ENCODE results near the gene PLEKHG3. TPM values are rescaled to one million over a fixed set of nuclear protein-coding genes. Genes with fewer than 3 reads are reported as not detected.

Gene PLEKHG3
- total and polyA plus RNA-seq, 2 of the 4 experiments (the other 2 are of a cell fraction) = 8.2 to 8.4 TPM

DNA sequence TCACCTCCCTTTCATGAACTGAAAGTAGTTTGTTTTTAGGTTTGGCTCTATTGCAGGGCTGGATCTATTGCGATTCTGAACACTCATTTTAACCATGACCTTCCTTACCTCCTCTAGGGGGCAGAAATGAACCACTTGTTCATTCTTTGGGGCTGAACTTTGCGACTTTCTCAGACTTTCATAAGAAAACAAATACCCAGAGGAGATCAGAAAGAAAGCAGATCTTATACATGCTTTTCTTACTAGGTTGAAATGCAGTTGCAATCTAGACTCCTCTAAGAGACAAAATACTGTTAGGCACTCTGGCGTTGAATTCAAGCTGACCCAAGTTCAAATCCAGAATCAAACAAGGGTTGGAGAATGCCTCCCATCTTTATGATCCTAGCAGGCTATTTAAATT, 32.6 kb upstream of the PLEKHG3 start:
- in situ Hi-C loops (cut with MboI; ENCODE audit: low sequenced_read_pairs) (loop anchor here (5.0 kb wide), 2 partner anchors 91 to 226 kb away; no protein-coding TSS in a partner anchor), dilution Hi-C loops (cut with HindIII; ENCODE audit: low sequenced_read_pairs, unreplicated experiment) (no loop called here), intact Hi-C loops (cut with micrococcal nuclease) (loop anchor here (1.0 to 5.0 kb wide), 3 partner anchors 93 to 221 kb away; no protein-coding TSS in a partner anchor)
- peak; percentile 94 for ATAC-seq (ENCODE audit: low read depth)
- H2AK9ac ChIP-seq (replicated peaks; ENCODE audit: low read depth, low read length, poor library complexity) = no peak overlapping the region
- no peak overlapping the region for H2BK20ac ChIP-seq (ENCODE audit: low read depth, low read length)
- TF ChIP-seq, protein P1, sequence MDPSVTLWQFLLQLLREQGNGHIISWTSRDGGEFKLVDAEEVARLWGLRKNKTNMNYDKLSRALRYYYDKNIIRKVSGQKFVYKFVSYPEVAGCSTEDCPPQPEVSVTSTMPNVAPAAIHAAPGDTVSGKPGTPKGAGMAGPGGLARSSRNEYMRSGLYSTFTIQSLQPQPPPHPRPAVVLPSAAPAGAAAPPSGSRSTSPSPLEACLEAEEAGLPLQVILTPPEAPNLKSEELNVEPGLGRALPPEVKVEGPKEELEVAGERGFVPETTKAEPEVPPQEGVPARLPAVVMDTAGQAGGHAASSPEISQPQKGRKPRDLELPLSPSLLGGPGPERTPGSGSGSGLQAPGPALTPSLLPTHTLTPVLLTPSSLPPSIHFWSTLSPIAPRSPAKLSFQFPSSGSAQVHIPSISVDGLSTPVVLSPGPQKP (IDR thresholded peaks at IDR 0.05; ENCODE audit: borderline replicate concordance, low read depth, low read length) = no peak
- TF ChIP-seq MXI1 (IDR thresholded peaks at IDR 0.05; ENCODE audit: borderline replicate concordance, low read depth, low read length) (no peak), RFX5 (IDR thresholded peaks at IDR 0.05; ENCODE audit: low read depth, low read length) (no peak), MAZ (IDR thresholded peaks at IDR 0.05; ENCODE audit: borderline replicate concordance, low read depth, low read length) (no peak), SMC3 (IDR thresholded peaks at IDR 0.05; ENCODE audit: low read depth, low read length) (peak; percentile 91), CEBPB (IDR thresholded peaks at IDR 0.05; ENCODE audit: low read depth, low read length) (no peak), RAD21 (IDR thresholded peaks at IDR 0.05; ENCODE audit: low read length) (peak; percentile 88), MAFK (IDR thresholded peaks at IDR 0.05; ENCODE audit: low read depth, low read length) (no peak)
- TF ChIP-seq, protein P2, sequence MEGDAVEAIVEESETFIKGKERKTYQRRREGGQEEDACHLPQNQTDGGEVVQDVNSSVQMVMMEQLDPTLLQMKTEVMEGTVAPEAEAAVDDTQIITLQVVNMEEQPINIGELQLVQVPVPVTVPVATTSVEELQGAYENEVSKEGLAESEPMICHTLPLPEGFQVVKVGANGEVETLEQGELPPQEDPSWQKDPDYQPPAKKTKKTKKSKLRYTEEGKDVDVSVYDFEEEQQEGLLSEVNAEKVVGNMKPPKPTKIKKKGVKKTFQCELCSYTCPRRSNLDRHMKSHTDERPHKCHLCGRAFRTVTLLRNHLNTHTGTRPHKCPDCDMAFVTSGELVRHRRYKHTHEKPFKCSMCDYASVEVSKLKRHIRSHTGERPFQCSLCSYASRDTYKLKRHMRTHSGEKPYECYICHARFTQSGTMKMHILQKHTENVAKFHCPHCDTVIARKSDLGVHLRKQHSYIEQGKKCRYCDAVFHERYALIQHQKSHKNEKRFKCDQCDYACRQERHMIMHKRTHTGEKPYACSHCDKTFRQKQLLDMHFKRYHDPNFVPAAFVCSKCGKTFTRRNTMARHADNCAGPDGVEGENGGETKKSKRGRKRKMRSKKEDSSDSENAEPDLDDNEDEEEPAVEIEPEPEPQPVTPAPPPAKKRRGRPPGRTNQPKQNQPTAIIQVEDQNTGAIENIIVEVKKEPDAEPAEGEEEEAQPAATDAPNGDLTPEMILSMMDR (conservative IDR thresholded peaks at IDR 0.05; ENCODE audit: low read depth, low read length) = peak; percentile 79
- DNase-seq = peak; percentile 77
- ChIA-PET POLR2A (ENCODE audit: unreplicated experiment) (no interaction called here), CTCF (interaction anchor here (0.7 to 2.2 kb wide), 5 partner anchors 17 to 222 kb away, joined by 3 to 4 read pairs (median 3); no protein-coding TSS in a partner anchor)
- no peak overlapping the region for H3K9ac ChIP-seq (ENCODE audit: low read depth, low read length)
- no peak overlapping the region for H2BK120ac ChIP-seq (ENCODE audit: low read depth, low read length)
- no peak overlapping the region for H3K14ac ChIP-seq (replicated peaks; ENCODE audit: low read depth, low read length)
- BruUV-seq (replicated peaks) = no TSS peak
- peaks cover 3% of the 10 kb centered on the region; the same call in 1 of the 2 replicates for H3K9me1 ChIP-seq (ENCODE audit: insufficient read depth, low read length)
- no peaks in the 10 kb centered on the region for H4K20me1 ChIP-seq (ENCODE audit: insufficient read depth, low read length)
- no peaks in the 10 kb centered on the region for H3K36me3 ChIP-seq (ENCODE audit: control insufficient read depth, insufficient read depth, low read length)
- no CpG with 5 or more reads among the region's 3 CpGs for WGBS, 2 experiments (ENCODE audit: extremely low coverage in 2 of 2, insufficient read length in 1 of 2)
- H3K27me3 ChIP-seq (ENCODE audit: control insufficient read depth, insufficient read depth, low read length) = peaks cover 13% of the 10 kb centered on the region
- H3K79me1 ChIP-seq (ENCODE audit: low read depth in 1 of 2, low read length in 2 of 2) = no peaks in the 10 kb centered on the region
- H3K18ac ChIP-seq (ENCODE audit: low read depth, low read length) = no peak overlapping the region
- no peak overlapping the region for H3K27ac ChIP-seq (ENCODE audit: insufficient read depth, low read length)
- no peak overlapping the region for H3K4me3 ChIP-seq (ENCODE audit: insufficient read depth, low read depth, low read length)
- H3K23ac ChIP-seq (ENCODE audit: low read depth, low read length) = no peak overlapping the region
- no peak overlapping the region for H2BK15ac ChIP-seq (ENCODE audit: low read depth, low read length)
- no peak overlapping the region for H4K5ac ChIP-seq (ENCODE audit: low read depth, low read length)
- no peak overlapping the region for H2AFZ ChIP-seq (replicated peaks; ENCODE audit: low read length, poor library complexity)
- no peak overlapping the region for H4K8ac ChIP-seq (ENCODE audit: low read depth in 2 of 2, low read length in 2 of 2)
- no peak overlapping the region for H2BK5ac ChIP-seq (ENCODE audit: low read depth, low read length, poor library complexity, severe bottlenecking)
- H3K9me3 ChIP-seq (ENCODE audit: control insufficient read depth, insufficient read depth, low read length) = no peaks in the 10 kb centered on the region
- H2AK5ac ChIP-seq (ENCODE audit: low read depth, low read length) = no peak overlapping the region
- H3K56ac ChIP-seq (ENCODE audit: extremely low read depth, insufficient read depth, low read length) = no peak overlapping the region
- H3K4me1 ChIP-seq (ENCODE audit: control insufficient read depth, insufficient read depth, low read length) = no peaks in the 10 kb centered on the region; the same call in 1 of the 2 replicates
- no peak overlapping the region for H3K4ac ChIP-seq (ENCODE audit: low read depth, low read length)
- no peak overlapping the region for H4K91ac ChIP-seq (ENCODE audit: insufficient read depth, low read depth, low read length)
- no peak overlapping the region for H3K4me2 ChIP-seq (ENCODE audit: low read depth, low read length)
